Measurements from ENCODE around the gene HNRNPDL.
A peak's percentile ranks its signal among the peaks of the same experiment; 100 is the strongest.

- TF ChIP-seq POLR2A (IDR thresholded peaks at IDR 0.05) (peak; percentile 74 to 80), CTCF (IDR thresholded peaks at IDR 0.05) (no peak)
Measured at GRCh38 chr4:82430193-82430963, at the start of gene HNRNPDL, which contains the start of gene ENOPH1.
